ENCODE results near the gene SLC39A11.

DNA sequence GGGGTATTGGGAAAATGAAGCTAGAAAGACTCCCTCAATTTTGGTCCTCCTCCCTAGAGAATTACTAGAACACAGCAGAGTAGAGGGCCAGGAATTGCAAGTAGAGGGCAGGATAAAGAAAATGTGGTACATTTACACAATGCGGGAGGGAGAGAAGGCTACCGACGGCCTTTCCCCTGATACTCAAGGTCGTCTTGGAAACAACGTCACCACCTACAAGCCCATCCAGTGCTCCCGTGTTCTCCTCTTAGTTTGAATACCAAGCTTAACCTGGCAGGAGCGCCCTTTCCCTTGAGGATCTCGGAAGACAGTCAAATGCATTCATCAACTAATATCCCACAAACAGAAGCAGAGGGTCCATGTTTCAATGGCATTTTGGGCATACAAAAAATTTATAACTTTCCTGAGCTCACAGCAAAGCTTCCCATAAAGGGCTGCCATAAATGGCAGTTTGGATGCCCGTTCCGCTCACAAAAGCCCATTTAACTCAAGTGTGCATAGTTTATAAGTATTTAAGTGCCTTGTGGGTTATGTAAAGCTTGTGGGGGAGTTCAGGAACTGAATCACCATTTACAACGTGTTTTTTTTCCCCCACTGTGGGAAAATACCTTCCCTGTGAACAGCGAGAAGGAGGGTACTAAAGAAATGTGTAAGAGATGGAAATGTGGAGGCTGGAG lies 414.6 kb downstream of the SLC39A11 start:
- TF ChIP-seq, protein P1, sequence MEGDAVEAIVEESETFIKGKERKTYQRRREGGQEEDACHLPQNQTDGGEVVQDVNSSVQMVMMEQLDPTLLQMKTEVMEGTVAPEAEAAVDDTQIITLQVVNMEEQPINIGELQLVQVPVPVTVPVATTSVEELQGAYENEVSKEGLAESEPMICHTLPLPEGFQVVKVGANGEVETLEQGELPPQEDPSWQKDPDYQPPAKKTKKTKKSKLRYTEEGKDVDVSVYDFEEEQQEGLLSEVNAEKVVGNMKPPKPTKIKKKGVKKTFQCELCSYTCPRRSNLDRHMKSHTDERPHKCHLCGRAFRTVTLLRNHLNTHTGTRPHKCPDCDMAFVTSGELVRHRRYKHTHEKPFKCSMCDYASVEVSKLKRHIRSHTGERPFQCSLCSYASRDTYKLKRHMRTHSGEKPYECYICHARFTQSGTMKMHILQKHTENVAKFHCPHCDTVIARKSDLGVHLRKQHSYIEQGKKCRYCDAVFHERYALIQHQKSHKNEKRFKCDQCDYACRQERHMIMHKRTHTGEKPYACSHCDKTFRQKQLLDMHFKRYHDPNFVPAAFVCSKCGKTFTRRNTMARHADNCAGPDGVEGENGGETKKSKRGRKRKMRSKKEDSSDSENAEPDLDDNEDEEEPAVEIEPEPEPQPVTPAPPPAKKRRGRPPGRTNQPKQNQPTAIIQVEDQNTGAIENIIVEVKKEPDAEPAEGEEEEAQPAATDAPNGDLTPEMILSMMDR (IDR thresholded peaks at IDR 0.05): no peak
- TF ChIP-seq POLR2A (IDR thresholded peaks at IDR 0.05): no peak

All from esophagus squamous epithelium (tissue), 4 donors.